HepG2 (cell line): ENCODE data around the gene C1RL. TPM values are rescaled to one million over a fixed set of nuclear protein-coding genes. Genes with fewer than 3 reads are reported as not detected.

Source experiments
- ATAC-seq: fragments of 200-7000 bp; cut with Tn5 transposase; 3 replicates; pipeline ENCODE4 v1.9.1; 2020; ENCODE audit warnings: mild to moderate bottlenecking, moderate library complexity
- BruUV-seq: library from RNA; stranded (reverse); fragments of 400-500 nt; replicated peaks from 2 replicates; lab custom pipeline; 2021; lab: Mats Ljungman, UMichigan
- CTCF ChIA-PET: fragments of 300-600 bp; formaldehyde crosslinking; extraction: SDS; loops from one replicate; lab custom pipeline; 2021; ENCODE audit warnings: low total read pairs, inconsistent platforms, low intra/inter-chr PET ratio; lab: Yijun Ruan, JAX
- POLR2A ChIA-PET: fragments of 350-600 bp; sonication (Branson Sonifier 250); formaldehyde crosslinking; loops from one replicate; lab custom pipeline; 2020; ENCODE audit warnings: antibody characterized with exemption, inconsistent platforms; lab: Yijun Ruan, JAX
- DNase-seq: peaks from one replicate; pipeline ENCODE4 v3.0.0-alpha.2; 2015; ENCODE audit warnings: low spot score
- FAIRE-seq: peaks from 3 replicates; lab custom pipeline; 2011; peaks lifted over from hg19 to GRCh38; lab: Jason Lieb, UNC
- H2AFZ ChIP-seq: one replicate; pipeline ENCODE4 v1.6.1; 2011; ENCODE audit warnings: low read length, inconsistent platforms
- H3K27ac ChIP-seq: fragments of 300-600 bp; 3 replicates; pipeline ENCODE4 v1.8.0; 2011; ENCODE audit warnings: mixed run types, mild to moderate bottlenecking, mixed read lengths, low read length, inconsistent platforms; ENCODE audit not compliant: insufficient read depth; ENCODE audit errors: extremely low read length
- H3K27me3 ChIP-seq, 2 experiments: fragments of 200-600 bp in 1 of 2; 2 replicates in 1 of 2; 3 replicates in 1 of 2; pipeline versions ENCODE4 v1.6.0 to v1.8.0; 2011; ENCODE audit warnings: low read length in 2 of 2, mild to moderate bottlenecking in 2 of 2, moderate library complexity in 2 of 2, inconsistent platforms in 1 of 2; ENCODE audit not compliant: insufficient read depth in 2 of 2, control insufficient read depth in 1 of 2
- H3K36me3 ChIP-seq, 2 experiments: fragments of 200-600 bp in 1 of 2; replicated peaks in 1 of 2; 2 replicates in 1 of 2; 3 replicates in 1 of 2; pipeline versions ENCODE4 v1.5.1 to v1.8.0; 2011; ENCODE audit warnings: low read length in 2 of 2, inconsistent platforms in 1 of 2; ENCODE audit not compliant: insufficient read depth in 2 of 2, control insufficient read depth in 1 of 2
- H3K4me1 ChIP-seq: 2 replicates; pipeline ENCODE4 v1.5.1; 2012; ENCODE audit warnings: low read length, inconsistent platforms; ENCODE audit not compliant: insufficient read depth
- H3K4me2 ChIP-seq: 2 replicates; pipeline ENCODE4 v1.6.0; 2011; ENCODE audit warnings: low read depth, low read length, inconsistent platforms
- H3K4me3 ChIP-seq, 3 experiments: fragments of 200-600 bp in 1 of 3; sonication (generic), shearing (Covaris generic) in 1 of 3; replicated peaks in 1 of 3; 2 replicates each; pipeline ENCODE4 v1.5.1; 2011 to 2016; ENCODE audit warnings: low read length in 3 of 3, inconsistent platforms in 2 of 3, low read depth in 2 of 3, mild to moderate bottlenecking in 2 of 3, control low read depth in 1 of 3, mixed read lengths in 1 of 3; ENCODE audit not compliant: insufficient read depth in 1 of 3
- H3K79me2 ChIP-seq: one replicate; pipeline ENCODE4 v1.6.1; 2011; ENCODE audit warnings: low read length, inconsistent platforms; ENCODE audit not compliant: insufficient read depth
- H3K9ac ChIP-seq: 2 replicates; pipeline ENCODE4 v1.6.0; 2011; ENCODE audit warnings: mild to moderate bottlenecking, low read depth, low read length, inconsistent platforms; ENCODE audit not compliant: insufficient read depth
- H3K9me3 ChIP-seq: 2 replicates; pipeline ENCODE4 v1.5.1; 2012; ENCODE audit warnings: mild to moderate bottlenecking, low read length
- H4K20me1 ChIP-seq: 2 replicates; pipeline ENCODE4 v1.6.0; 2011; ENCODE audit warnings: inconsistent platforms, mild to moderate bottlenecking, low read length, moderate library complexity; ENCODE audit not compliant: insufficient read depth
- AGO1 ChIP-seq: fragments of 200-400 bp; formaldehyde crosslinking; IDR thresholded peaks from 2 replicates; pipeline ENCODE4 v1.6.1; 2017; ENCODE audit warnings: mild to moderate bottlenecking, low read depth, low read length, moderate library complexity; ENCODE audit not compliant: poor library complexity, severe bottlenecking
- CREB1 ChIP-seq, 2 experiments: fragments of 450-650 bp in 1 of 2; IDR thresholded peaks; 2 replicates each; pipeline ENCODE4 v1.6.1; 2016 to 2017; ENCODE audit warnings: control low read depth in 1 of 2, mild to moderate bottlenecking in 1 of 2, missing compliant biosample characterization in 1 of 2, missing genetic modification characterization in 1 of 2
- HNRNPL ChIP-seq: fragments of 200-400 bp; formaldehyde crosslinking; IDR thresholded peaks from 2 replicates; pipeline ENCODE4 v1.6.1; 2017; ENCODE audit warnings: mild to moderate bottlenecking, low read depth, low read length
- HNRNPLL ChIP-seq: fragments of 200-400 bp; formaldehyde crosslinking; IDR thresholded peaks from 2 replicates; pipeline ENCODE4 v1.6.1; 2017; ENCODE audit warnings: mild to moderate bottlenecking, low read depth, low read length; ENCODE audit not compliant: poor library complexity, severe bottlenecking
- NCOR1 ChIP-seq: fragments of 200-600 bp; sonication (generic); IDR thresholded peaks from 2 replicates; pipeline ENCODE4 v1.7.0; 2017; ENCODE audit warnings: antibody characterized with exemption, low read length, borderline replicate concordance
- SOX13 ChIP-seq, 3 experiments: fragments of 450-650 bp in 1 of 3; sonication (generic) in 1 of 3; formaldehyde crosslinking in 1 of 3; IDR thresholded peaks in 2 of 3; conservative IDR thresholded peaks in 1 of 3; 2 replicates each; pipeline versions ENCODE4 v1.5.0 to v1.6.1; 2016 to 2020; ENCODE audit warnings: antibody characterized with exemption in 1 of 3, mild to moderate bottlenecking in 1 of 3, missing compliant biosample characterization in 1 of 3, missing genetic modification reagents in 1 of 3, moderate library complexity in 1 of 3
- ZBTB21 ChIP-seq: sonication (generic); formaldehyde crosslinking; IDR thresholded peaks from 2 replicates; pipeline ENCODE4 v1.4.0; 2020; ENCODE audit warnings: missing genetic modification reagents
- ZFP36L1 ChIP-seq: sonication (generic); formaldehyde crosslinking; IDR thresholded peaks from 2 replicates; pipeline ENCODE4 v1.8.0; 2022; ENCODE audit warnings: mild to moderate bottlenecking, missing genetic modification reagents, moderate library complexity
- ZMAT3 ChIP-seq: sonication (generic); formaldehyde crosslinking; conservative IDR thresholded peaks from 2 replicates; pipeline ENCODE4 v1.7.0; 2021; ENCODE audit warnings: missing genetic modification reagents
- ZNF281 ChIP-seq: sonication (generic); formaldehyde crosslinking; IDR thresholded peaks from 2 replicates; pipeline ENCODE4 v1.4.0; 2020; ENCODE audit warnings: missing genetic modification reagents, borderline replicate concordance
- ZNF30 ChIP-seq: sonication (generic); formaldehyde crosslinking; IDR thresholded peaks from 2 replicates; pipeline ENCODE4 v1.5.0; 2020; ENCODE audit warnings: mild to moderate bottlenecking, missing genetic modification reagents
- ZNF546 ChIP-seq: sonication (generic); formaldehyde crosslinking; conservative IDR thresholded peaks from 2 replicates; pipeline ENCODE4 v1.8.1; 2023; ENCODE audit warnings: mild to moderate bottlenecking, missing genetic modification reagents
- ZNF616 ChIP-seq: sonication (generic); formaldehyde crosslinking; IDR thresholded peaks from 2 replicates; pipeline ENCODE4 v1.5.0; 2020; ENCODE audit warnings: low read depth, mild to moderate bottlenecking, missing genetic modification reagents
- WGBS: methylation state at CpG from one replicate; pipeline ENCODE4 v1.1.6; 2017; ENCODE audit warnings: low lambda C conversion rate; 5-methylcytosine and 5-hydroxymethylcytosine counted together
- in situ Hi-C: cut with HindIII; loops from 2 replicates; pipeline ENCODE4 v1.10.0; 2017; ENCODE audit warnings: low pct_unique_long_range_greater_than_20kb; ENCODE audit not compliant: extremely low pct_ligation_motif_present
- intact Hi-C: fragments of 100-400 bp; cut with micrococcal nuclease; formaldehyde crosslinking; loops from one replicate; pipeline ENCODE4 v1.10.0; 2022; ENCODE audit not compliant: unreplicated experiment
- polyA plus RNA-seq, 8 experiments: library from polyadenylated mRNA; depleted of rRNA in 3 of 8; stranded (reverse) in 7 of 8; unstranded in 1 of 8; fragments of >200 nt; fragmentation: Illumina TruSeq in 4 of 8; extraction: Trizol in 4 of 8; gene quantifications; 2 replicates each; pipeline versions ENCODE4 v1.2.1 to v1.2.3, GENCODE V29; 2011 to 2016; ENCODE audit warnings: low read depth in 4 of 8, missing spikeins in 1 of 8, mixed read lengths in 1 of 8; ENCODE audit not compliant: insufficient read depth in 1 of 8
- total RNA-seq, 5 experiments: library from RNA; depleted of rRNA; stranded (reverse); fragments of >200 nt; fragmentation: Illumina TruSeq; extraction: Trizol; gene quantifications; 2 replicates each; pipeline ENCODE4 v1.2.3, GENCODE V29; 2016; ENCODE audit warnings: low read depth in 1 of 5
- TF ChIP-seq, protein P1 (sequence below): sonication (generic); formaldehyde crosslinking; IDR thresholded peaks from 2 replicates; pipeline ENCODE4 v1.4.0; 2020; ENCODE audit warnings: mild to moderate bottlenecking, missing genetic modification reagents

C1RL gene
- total and polyA plus RNA-seq, 2 of the 13 experiments (the other 11 are each of a cell fraction or from before 2014, with no cell fraction given): 28.9 to 53.1 TPM

DNA sequence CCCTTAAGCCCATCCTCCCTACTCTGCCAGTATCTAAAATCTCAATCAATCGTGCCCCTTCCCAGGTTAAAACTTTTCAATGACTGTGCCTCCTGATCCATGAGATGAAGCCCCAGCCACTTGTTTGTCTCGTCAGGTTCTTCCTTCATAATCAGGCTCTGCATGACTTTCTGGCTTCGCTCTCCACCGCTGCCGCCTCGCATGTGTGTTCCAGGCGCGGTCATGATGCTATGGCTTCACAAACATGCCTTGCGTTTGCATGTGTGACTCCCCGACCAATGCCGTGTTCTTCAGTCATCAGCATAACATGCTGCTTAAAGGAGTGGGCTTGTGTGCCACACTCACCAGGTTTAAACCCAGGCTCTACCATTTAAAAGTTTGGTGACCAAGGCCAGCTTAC is 5.0 kb upstream of the C1RL start:
- H3K4me2 ChIP-seq: no peak overlapping the region
- 96% methylated on average over 11 of the region's 11 CpGs for WGBS
- no peaks in the 10 kb centered on the region for H3K9me3 ChIP-seq
- ChIA-PET POLR2A (interaction anchor here (1.2 kb wide), 1 partner anchor 187 kb away, joined by 3 read pairs; no protein-coding TSS in a partner anchor), CTCF (interaction anchor here (0.6 to 1.9 kb wide), 5 partner anchors 21 to 170 kb away, joined by 3 to 12 read pairs (median 4); partner anchors contain the start of genes C12orf57, C1S and RNU7-1)
- DNase-seq: no peak
- H3K36me3 ChIP-seq: peaks cover 3 to 5% of the 10 kb centered on the region in 2 experiments; a peak in 4 of 5 replicates
- no peaks in the 10 kb centered on the region for H3K79me2 ChIP-seq
- no peak for ATAC-seq
- no peaks in the 10 kb centered on the region for H4K20me1 ChIP-seq
- no peaks in the 10 kb centered on the region for H3K27me3 ChIP-seq
- no peak overlapping the region for H2AFZ ChIP-seq
- no peak for FAIRE-seq
- peaks cover 27% of the 10 kb centered on the region for H3K4me1 ChIP-seq
- no TSS peak for BruUV-seq
- no peak overlapping the region for H3K9ac ChIP-seq
- no peak overlapping the region for H3K27ac ChIP-seq
- TF ChIP-seq ZNF30 (CRISPR knock-in tag): no peak
- TF ChIP-seq ZNF281 (CRISPR knock-in tag): no peak
- no peak for TF ChIP-seq ZNF546
- TF ChIP-seq CREB1 (IDR thresholded peaks at IDR 0.05): no peak
- TF ChIP-seq CREB1 (CRISPR knock-in tag; IDR thresholded peaks at IDR 0.05): no peak
- TF ChIP-seq ZNF616 (CRISPR knock-in tag): no peak
- TF ChIP-seq ZFP36L1: no peak
- TF ChIP-seq ZMAT3 (CRISPR knock-in tag): no peak
- no peak for TF ChIP-seq HNRNPL
- TF ChIP-seq AGO1: no peak
- TF ChIP-seq NCOR1: no peak
- TF ChIP-seq SOX13 (IDR thresholded peaks at IDR 0.05): no peak
- TF ChIP-seq SOX13 (CRISPR knock-in tag; conservative IDR thresholded peaks at IDR 0.05 in 1 of 2, IDR thresholded peaks at IDR 0.05 in 1 of 2): no peak
- TF ChIP-seq ZBTB21 (CRISPR knock-in tag): no peak
- TF ChIP-seq, protein P1, sequence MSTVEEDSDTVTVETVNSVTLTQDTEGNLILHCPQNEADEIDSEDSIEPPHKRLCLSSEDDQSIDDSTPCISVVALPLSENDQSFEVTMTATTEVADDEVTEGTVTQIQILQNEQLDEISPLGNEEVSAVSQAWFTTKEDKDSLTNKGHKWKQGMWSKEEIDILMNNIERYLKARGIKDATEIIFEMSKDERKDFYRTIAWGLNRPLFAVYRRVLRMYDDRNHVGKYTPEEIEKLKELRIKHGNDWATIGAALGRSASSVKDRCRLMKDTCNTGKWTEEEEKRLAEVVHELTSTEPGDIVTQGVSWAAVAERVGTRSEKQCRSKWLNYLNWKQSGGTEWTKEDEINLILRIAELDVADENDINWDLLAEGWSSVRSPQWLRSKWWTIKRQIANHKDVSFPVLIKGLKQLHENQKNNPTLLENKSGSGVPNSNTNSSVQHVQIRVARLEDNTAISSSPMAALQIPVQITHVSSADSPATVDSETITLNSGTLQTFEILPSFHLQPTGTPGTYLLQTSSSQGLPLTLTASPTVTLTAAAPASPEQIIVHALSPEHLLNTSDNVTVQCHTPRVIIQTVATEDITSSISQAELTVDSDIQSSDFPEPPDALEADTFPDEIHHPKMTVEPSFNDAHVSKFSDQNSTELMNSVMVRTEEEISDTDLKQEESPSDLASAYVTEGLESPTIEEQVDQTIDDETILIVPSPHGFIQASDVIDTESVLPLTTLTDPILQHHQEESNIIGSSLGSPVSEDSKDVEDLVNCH (CRISPR knock-in tag): no peak
- TF ChIP-seq HNRNPLL: no peak
- in situ Hi-C loops (loop anchor here (10.0 kb wide), 2 partner anchors 49 to 169 kb away; partner anchors contain the start of genes C12orf57, C1S and RNU7-1), intact Hi-C loops (loop anchor here (5.0 kb wide), 1 partner anchor 187 kb away; the partner anchor contains the start of gene ATN1)
- no peak overlapping the region for H3K4me3 ChIP-seq
